Measurements from ENCODE around the gene RAB28. TPM values are rescaled to one million over a fixed set of nuclear protein-coding genes. Genes with fewer than 3 reads are reported as not detected.

Gene RAB28
- total and polyA plus RNA-seq, 2 of the 8 experiments (the other 6 are each of a cell fraction or from before 2014, with no cell fraction given) = 16.0 to 18.7 TPM

DNA sequence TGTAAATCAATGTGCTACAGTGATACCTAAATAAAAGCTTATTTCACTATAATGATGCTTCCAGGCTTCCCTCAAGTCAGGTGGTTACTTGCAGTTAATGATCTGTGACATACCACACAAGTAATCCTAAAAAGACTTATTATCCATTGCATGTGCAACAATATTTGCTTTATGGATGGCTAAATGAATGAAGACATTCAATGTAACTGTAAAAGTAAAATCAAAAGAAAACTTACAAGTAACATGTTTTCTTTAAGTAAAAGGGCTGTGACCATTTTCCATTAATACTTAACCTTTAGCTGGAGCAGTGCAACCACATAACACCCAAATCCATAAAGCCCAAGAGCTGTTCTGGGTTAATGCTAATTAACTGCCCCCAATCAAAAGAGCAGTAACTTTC, 42.6 kb downstream of the RAB28 start:
- Histone ChIP-seq H2AFZ (ENCODE audit: low read length) (no peak overlapping the region), H2BK15ac (ENCODE audit: low read length) (no peak overlapping the region), H2BK5ac (ENCODE audit: low read depth, low read length) (no peak overlapping the region), H3K36me3 (ENCODE audit: control insufficient read depth in 2 of 4, insufficient read depth in 4 of 4, low read length in 3 of 4) (no peaks in the 10 kb centered on the region; a peak in 1 of 8 replicates), H3K27me3 (replicated peaks in 1 of 4; ENCODE audit: control insufficient read depth in 3 of 4, extremely low read depth in 1 of 4, insufficient read depth in 3 of 4, low read length in 3 of 4) (no peaks in the 10 kb centered on the region), H4K8ac (ENCODE audit: extremely low read depth, insufficient read depth, low read length) (no peak overlapping the region), H4K5ac (ENCODE audit: insufficient read length, low read depth, low read length) (no peak overlapping the region), H3K27ac (ENCODE audit: low read depth, low read length) (no peak overlapping the region), H3K4me2 (ENCODE audit: insufficient read depth in 1 of 2, low read depth in 2 of 2, low read length in 2 of 2) (no peak overlapping the region), H3K4me3 (ENCODE audit: extremely low read depth in 1 of 4, insufficient read depth in 2 of 4, low read depth in 3 of 4, low read length in 4 of 4) (no peak overlapping the region), H3K9ac (replicated peaks in 1 of 4; ENCODE audit: extremely low read depth in 1 of 4, low read depth in 3 of 4, low read length in 3 of 4) (no peak overlapping the region), H3K4ac (replicated peaks; ENCODE audit: insufficient read length, low read depth, low read length) (no peak overlapping the region), H3K56ac (replicated peaks; ENCODE audit: insufficient read length, low read depth, low read length) (no peak overlapping the region), H3K9me3 (ENCODE audit: insufficient read depth in 2 of 2, low read depth in 1 of 2, low read length in 1 of 2) (no peaks in the 10 kb centered on the region), H2BK12ac (ENCODE audit: low read depth, low read length) (no peak overlapping the region), H3K79me1 (ENCODE audit: low read depth, low read length) (no peaks in the 10 kb centered on the region), H3K23me2 (ENCODE audit: low read depth, low read length) (peaks cover 11% of the 10 kb centered on the region), H3K14ac (ENCODE audit: insufficient read length) (no peak overlapping the region), H4K91ac (replicated peaks; ENCODE audit: insufficient read length, low read length) (no peak overlapping the region), H3K4me1 (replicated peaks in 1 of 4; ENCODE audit: control insufficient read depth in 3 of 4, insufficient read depth in 4 of 4, low read length in 3 of 4) (peaks cover 0 to 6% (median 2%) of the 10 kb centered on the region in 4 experiments; a peak in 3 of 7 replicates), H2AK5ac (ENCODE audit: low read depth, low read length) (no peak overlapping the region), H2BK120ac (replicated peaks; ENCODE audit: low read depth, low read length) (no peak overlapping the region), H3K79me2 (ENCODE audit: control insufficient read depth in 1 of 2, insufficient read depth in 2 of 2, low read length in 2 of 2) (peaks cover 0 to 2% of the 10 kb centered on the region in 2 experiments; a peak in 1 of 4 replicates), H4K20me1 (replicated peaks in 1 of 2; ENCODE audit: control insufficient read depth in 1 of 2, insufficient read depth in 2 of 2, low read length in 2 of 2) (no peaks in the 10 kb centered on the region), H3K18ac (ENCODE audit: extremely low read depth, low read length) (no peak overlapping the region), H2BK20ac (ENCODE audit: low read length) (no peak overlapping the region), H3K23ac (ENCODE audit: insufficient read length) (no peak overlapping the region)
- ChIA-PET CTCF (ENCODE audit: partially characterized antibody) (interaction anchor here (0.6 to 4.8 kb wide), 3 partner anchors 9 to 609 kb away, joined by 3 to 45 read pairs (median 3); no protein-coding TSS in a partner anchor), POLR2A (ENCODE audit: partially characterized antibody) (interaction anchor here (0.6 to 1.0 kb wide), 2 partner anchors 9 to 238 kb away, joined by 3 to 5 read pairs; no protein-coding TSS in a partner anchor)
- TF ChIP-seq, protein P1, sequence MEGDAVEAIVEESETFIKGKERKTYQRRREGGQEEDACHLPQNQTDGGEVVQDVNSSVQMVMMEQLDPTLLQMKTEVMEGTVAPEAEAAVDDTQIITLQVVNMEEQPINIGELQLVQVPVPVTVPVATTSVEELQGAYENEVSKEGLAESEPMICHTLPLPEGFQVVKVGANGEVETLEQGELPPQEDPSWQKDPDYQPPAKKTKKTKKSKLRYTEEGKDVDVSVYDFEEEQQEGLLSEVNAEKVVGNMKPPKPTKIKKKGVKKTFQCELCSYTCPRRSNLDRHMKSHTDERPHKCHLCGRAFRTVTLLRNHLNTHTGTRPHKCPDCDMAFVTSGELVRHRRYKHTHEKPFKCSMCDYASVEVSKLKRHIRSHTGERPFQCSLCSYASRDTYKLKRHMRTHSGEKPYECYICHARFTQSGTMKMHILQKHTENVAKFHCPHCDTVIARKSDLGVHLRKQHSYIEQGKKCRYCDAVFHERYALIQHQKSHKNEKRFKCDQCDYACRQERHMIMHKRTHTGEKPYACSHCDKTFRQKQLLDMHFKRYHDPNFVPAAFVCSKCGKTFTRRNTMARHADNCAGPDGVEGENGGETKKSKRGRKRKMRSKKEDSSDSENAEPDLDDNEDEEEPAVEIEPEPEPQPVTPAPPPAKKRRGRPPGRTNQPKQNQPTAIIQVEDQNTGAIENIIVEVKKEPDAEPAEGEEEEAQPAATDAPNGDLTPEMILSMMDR (IDR thresholded peaks at IDR 0.05; ENCODE audit: control extremely low read depth in 1 of 3, insufficient read depth in 1 of 3, low read depth in 1 of 3, low read length in 3 of 3) = no peak
- TF ChIP-seq SP1 (IDR thresholded peaks at IDR 0.05; ENCODE audit: low read depth, low read length) (no peak), CHD1 (IDR thresholded peaks at IDR 0.05; ENCODE audit: low read depth, low read length) (no peak), CTBP2 (IDR thresholded peaks at IDR 0.05; ENCODE audit: borderline replicate concordance, insufficient read depth, insufficient read length, low read length) (no peak), RNF2 (IDR thresholded peaks at IDR 0.05; ENCODE audit: borderline replicate concordance, low read depth, low read length, missing control alignments, poor library complexity, severe bottlenecking) (no peak), JUN (IDR thresholded peaks at IDR 0.05; ENCODE audit: low read depth, low read length) (no peak), HDAC2 (IDR thresholded peaks at IDR 0.05; ENCODE audit: borderline replicate concordance in 1 of 2, low read depth in 2 of 2, low read length in 2 of 2) (no peak), GABPA (IDR thresholded peaks at IDR 0.05; ENCODE audit: borderline replicate concordance, insufficient read depth, low read length) (no peak), NRF1 (IDR thresholded peaks at IDR 0.05; ENCODE audit: low read depth, low read length) (no peak), EGR1 (IDR thresholded peaks at IDR 0.05; ENCODE audit: borderline replicate concordance, low read depth, low read length) (no peak), TEAD4 (IDR thresholded peaks at IDR 0.05; ENCODE audit: low read depth, low read length) (no peak)
- FAIRE-seq (no peak), DNase-seq (ENCODE audit: low read depth in 1 of 2, low spot score in 2 of 2) (no peak)

Measured in H1 (cell line).